ENCODE results near the gene TRIM7.
"Not testable (repeated sequence)": the region's sequence is repeated elsewhere in the genome, so short reads cannot be mapped to it uniquely, and the experiment has no call there.

Gene TRIM7

DNA sequence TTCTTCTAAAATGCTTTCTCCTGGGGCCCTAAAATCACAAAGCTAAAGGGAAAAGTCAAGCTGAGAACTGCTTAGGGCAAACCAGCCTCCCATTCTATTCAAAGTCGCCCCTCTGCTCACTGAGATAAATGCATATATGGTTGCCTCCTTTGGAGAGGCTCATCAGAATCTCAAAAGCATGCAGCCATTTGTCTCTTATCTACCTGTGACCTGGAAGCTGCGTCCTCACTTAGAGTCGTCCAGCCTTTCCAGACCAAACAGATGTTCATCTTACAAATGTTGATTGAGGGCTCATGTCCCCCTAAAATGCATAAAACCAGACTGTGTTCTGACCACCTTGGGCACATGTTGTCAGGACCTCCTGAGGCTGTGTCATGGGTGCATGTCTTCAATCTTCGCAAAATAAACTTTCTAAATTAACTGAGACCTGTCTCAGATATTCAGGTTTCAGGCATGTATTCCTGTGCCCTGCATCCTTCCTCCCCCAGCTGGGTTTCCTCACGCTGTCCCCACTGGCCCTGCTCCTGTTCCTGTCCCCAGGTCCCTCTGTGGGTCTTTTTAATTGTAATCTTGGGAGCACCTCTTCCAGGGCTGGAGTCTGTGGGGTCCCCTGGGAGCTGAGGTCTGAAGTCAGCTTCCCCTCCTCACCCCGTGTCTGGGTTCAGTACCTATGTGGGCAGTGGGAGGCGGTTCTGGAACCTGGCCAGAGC is 57.9 kb downstream of the TRIM7 start, which contains the start of gene OR2V2:
OR2V2 (plus strand) TSS at position 660 of the 710 bp plus-strand sequence. CDS start 7,357 bp downstream, outside the sequence.
- DNase-seq, result not testable (repeated sequence)

DNA sequence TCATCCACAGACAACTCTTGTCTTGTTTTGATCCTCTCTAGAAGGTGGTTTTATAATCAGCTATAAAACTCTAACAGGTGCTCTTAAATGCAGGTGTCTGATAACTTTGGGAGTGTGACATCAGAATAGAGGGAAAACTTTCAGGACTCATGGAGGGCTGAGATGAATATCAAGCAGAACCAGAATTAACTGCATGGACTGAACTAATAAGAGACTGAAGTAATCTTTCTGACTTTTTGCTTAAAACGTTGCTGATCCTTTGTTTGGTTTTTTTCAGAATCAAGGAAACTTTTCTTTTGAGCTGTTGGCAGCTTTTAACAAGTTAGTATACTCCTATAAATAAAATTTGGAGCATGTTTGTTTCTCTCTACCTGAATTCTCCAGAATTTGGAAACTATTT is 59.9 kb downstream of the TRIM7 start:
- DNase-seq, result no peak

Data from fibroblast of skin of right biceps (primary cell).